WI38 (cell line): ENCODE results near the gene TTLL7.

ENCODE experiments used
- H3K4me3 ChIP-seq: 2 replicates; pipeline ENCODE4 v1.5.1; 2011; ENCODE audit warnings: low read depth, mild to moderate bottlenecking, control low read depth, low read length
- TF ChIP-seq, protein P1 (sequence below): IDR thresholded peaks from 2 replicates; pipeline ENCODE4 v1.5.1; 2012; ENCODE audit warnings: low read depth, mild to moderate bottlenecking, control low read depth, low read length

TTLL7 gene

DNA sequence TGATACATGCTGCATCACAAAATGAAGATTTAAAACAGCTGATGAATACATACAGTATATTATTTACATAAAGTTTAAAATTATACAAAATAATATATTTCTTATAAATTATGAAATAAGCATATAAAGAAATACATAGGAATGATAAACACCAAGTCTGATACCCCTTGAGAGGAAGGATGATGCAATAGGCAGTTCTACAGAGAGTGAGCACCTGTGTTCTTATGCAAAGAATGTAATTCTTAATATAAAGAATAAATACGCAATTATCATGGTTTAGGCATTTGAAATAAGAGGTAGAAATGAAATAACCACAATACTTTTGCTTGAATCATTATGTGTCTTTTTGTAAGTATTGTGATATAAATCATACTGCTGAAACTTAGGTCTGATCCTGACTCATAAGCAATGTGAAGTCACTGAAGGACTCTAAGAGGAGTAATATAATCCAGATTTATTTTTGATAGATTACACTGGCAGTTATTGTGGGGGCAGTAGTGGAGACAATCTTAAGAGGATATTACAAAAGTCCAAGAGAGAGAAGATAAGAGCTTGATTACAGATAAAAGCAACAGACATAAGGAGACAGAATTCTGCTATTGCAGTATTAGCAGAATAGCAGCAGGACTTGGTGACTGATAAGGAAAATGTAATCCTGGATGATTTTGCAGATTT lies 39.0 kb downstream of the TTLL7 start:
- TF ChIP-seq, protein P1, sequence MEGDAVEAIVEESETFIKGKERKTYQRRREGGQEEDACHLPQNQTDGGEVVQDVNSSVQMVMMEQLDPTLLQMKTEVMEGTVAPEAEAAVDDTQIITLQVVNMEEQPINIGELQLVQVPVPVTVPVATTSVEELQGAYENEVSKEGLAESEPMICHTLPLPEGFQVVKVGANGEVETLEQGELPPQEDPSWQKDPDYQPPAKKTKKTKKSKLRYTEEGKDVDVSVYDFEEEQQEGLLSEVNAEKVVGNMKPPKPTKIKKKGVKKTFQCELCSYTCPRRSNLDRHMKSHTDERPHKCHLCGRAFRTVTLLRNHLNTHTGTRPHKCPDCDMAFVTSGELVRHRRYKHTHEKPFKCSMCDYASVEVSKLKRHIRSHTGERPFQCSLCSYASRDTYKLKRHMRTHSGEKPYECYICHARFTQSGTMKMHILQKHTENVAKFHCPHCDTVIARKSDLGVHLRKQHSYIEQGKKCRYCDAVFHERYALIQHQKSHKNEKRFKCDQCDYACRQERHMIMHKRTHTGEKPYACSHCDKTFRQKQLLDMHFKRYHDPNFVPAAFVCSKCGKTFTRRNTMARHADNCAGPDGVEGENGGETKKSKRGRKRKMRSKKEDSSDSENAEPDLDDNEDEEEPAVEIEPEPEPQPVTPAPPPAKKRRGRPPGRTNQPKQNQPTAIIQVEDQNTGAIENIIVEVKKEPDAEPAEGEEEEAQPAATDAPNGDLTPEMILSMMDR = no peak
- H3K4me3 ChIP-seq = no peak overlapping the region

DNA sequence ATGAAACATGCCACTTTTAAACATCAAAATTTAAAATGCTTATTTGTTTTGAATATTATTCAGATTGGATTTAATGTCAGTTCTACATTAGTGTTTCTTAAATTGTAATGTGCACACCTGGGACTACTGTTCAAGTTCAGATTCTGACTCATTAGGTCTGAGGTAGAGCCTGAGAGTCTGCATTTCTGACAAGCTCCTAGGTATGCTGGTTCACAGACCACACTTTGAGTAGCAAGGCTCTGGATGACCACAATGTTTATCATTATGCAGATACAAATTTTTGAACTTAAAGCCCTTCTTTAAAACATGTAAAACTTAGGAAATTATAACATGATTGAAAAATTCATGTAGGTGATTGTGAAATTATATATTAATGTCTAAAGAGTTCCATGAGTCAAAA lies 40.2 kb downstream of the TTLL7 start:
- H3K4me3 ChIP-seq = no peak overlapping the region
- TF ChIP-seq, protein P1 = no peak

DNA sequence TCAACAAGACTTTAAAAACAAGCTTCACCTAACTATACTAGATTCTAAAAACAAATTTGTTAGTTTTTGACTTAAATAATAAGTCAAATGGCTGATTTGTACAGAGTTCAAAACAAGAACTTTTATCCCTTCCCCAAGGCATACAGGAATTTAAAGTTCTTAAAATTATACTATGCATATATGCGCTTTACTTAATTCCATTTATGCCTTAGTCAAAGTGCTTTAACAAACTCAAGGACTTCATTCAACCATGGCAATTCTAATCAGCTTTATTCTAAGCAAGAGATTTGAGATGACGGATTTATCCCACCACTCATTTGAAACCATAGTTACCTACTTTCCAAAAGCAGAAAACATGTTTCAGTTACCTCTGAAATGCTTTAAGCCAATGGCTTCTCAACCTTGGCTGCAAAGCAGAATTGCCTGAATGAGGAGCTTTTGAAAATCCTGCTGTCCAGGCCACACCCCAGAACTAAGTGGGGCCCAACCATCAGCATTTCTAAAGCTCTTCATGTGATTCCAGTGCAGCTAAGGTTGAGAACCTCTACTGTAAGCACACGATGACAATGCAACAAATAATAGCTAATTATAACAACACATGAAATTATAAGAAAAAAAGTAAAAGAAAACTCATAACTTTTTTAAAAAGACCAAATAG lies 44.6 kb downstream of the TTLL7 start:
- TF ChIP-seq, protein P1 = no peak
- H3K4me3 ChIP-seq = no peak overlapping the region

DNA sequence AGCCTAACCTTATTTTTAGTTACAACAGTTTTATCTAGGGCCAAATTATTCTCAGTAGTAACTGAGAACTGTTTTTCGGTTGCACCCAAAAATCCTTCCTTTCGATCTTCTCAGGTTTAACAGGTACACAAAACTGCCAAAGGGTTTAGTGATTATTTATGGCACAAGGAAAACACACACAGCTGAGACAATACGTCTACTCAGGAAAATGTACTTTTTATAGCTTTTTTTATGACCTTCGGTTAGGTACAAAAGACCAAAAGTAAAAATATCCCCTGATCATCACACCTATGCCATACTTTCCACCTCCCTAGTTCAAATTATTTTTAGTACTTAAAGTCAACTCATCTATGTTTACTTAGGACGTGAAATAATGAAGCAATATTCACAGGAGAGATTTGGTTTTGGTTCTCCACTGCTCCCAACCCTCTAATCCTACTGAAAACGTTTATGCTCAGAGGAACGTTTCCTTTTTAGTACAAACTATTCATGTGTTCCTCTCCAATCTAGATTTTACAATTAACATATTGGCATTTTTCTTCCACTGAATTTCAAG lies 48.7 kb downstream of the TTLL7 start:
- H3K4me3 ChIP-seq = no peak overlapping the region
- TF ChIP-seq, protein P1 = no peak

DNA sequence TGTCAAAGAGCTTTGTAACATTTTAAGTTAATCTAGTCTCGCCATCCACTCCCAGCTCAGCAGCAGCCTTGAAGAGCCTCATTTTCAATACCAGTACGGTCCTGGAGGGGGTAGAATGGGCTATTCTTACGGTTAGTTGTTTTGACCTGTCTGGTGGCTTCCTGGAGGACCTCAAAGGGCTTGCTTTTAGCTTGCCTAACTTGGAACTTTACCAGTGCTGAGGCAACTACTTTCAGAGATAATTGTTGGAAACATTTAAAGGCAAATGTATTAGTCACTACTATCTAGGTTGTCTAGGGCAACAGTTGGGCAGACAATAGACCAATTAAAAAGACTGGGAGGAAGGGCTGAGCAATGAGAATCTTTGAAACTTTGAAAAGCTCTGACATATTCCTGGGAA lies 56.0 kb downstream of the TTLL7 start:
- no peak overlapping the region for H3K4me3 ChIP-seq
- TF ChIP-seq, protein P1 = no peak

DNA sequence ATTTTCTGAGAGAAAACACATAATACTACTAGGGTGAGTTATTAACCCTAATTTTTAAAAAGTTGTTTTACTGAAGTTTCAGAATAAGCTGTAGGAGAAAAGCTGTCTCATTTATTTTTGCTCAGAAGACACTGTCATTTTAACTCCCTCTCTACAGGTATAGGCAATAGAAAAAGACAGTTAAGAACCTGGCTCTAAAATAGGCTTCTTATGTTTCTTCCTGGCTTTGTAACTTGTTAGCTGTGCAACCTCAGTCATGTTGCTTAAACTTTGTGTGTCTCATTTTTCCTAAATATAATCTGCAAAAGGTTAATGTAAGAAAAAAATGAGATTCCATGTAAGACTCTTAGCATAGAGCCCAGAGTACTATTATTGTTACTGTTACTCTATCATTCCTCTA lies 64.4 kb downstream of the TTLL7 start:
- TF ChIP-seq, protein P1 = no peak

DNA sequence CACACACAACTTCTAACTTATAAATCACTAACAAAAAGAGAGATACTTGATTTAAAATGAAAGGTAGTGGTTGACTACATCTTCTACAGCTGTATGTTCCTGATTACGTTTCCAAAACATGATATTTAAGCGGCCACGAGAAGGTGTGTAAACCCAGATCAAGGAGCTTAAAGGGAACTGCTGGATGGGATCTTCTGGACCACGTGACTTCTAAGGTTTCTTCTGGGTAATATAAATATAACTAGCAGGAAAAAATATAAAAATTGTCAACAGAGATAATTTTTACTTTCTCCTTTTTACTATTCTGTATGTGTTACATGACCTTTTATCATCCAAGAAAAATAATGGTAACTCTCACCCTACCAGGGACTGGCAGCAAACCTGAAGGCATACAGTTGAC lies 66.2 kb downstream of the TTLL7 start:
- TF ChIP-seq, protein P1 = no peak

More for the DNA sequence above, 64.4 kb downstream of the TTLL7 start:
- H3K4me3 ChIP-seq = no peak overlapping the region

More for the DNA sequence above, 66.2 kb downstream of the TTLL7 start:
- no peak overlapping the region for H3K4me3 ChIP-seq
